Forelimb muscle (tissue), 1 donor: ENCODE results near the gene TRIM3. TPM values are rescaled to one million over a fixed set of nuclear protein-coding genes. Genes with fewer than 3 reads are reported as not detected.

Experiments used
- DNase-seq: peaks from one replicate; pipeline ENCODE4 v3.0.0-alpha.2; 2013; ENCODE audit warnings: low read depth
- polyA plus RNA-seq: library from polyadenylated mRNA; unstranded; fragments of 120-200 nt; gene quantifications from one replicate; pipeline ENCODE4 v1.2.1, GENCODE V29; 2013; ENCODE audit not compliant: insufficient read length

Gene TRIM3
- polyA plus RNA-seq, 1 donor = 17.2 TPM

DNA sequence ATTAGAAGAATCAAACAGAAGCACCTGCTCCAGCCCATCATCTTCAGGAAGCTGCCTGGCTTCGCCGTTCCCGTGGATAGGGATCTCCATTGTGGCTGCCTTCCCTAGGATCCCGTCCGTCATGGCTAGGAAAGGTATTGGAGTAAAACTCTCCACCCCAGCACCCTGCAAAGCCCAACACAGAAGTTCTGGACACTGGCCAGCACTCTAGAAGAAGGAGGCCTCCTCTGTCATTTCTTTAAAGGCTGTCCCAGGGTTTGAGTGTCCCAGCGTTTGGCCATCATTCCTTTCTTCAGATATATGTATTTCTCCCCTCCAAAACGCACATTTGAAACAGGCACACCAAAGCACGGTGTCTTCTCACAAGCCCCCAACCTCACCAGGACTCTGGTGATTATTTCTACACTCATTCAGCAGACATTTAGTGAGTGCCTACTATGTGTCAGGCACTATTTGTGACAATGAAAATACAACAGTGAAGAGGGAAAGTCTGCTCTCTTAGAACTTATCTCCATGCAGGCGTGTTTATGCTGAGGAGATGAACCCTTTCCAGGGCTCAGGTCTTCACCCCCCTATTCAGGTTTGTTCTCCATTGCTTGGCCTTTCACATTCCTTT is 6.7 kb upstream of the TRIM3 start:
- no peak for DNase-seq

DNA sequence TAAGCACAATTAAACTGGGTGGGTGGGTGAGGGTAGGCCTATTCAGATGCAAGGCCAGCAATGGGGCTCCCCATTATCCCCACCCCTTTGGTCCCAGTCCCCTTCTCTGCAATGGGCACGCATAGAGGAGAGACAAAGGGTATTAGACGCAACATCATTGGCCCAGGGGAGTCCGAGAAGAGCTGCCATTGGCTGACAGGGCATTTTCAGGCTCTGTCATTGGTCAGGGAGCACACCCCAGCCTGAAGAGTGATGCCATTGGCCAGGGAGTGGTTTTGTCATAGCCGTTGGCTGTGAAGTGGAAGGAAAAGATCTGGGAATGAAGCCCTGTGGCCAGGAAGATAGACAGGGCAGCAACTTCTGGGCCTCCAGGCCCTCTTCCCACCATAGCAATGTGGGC is 2.8 kb upstream of the TRIM3 start:
- DNase-seq = no peak

DNA sequence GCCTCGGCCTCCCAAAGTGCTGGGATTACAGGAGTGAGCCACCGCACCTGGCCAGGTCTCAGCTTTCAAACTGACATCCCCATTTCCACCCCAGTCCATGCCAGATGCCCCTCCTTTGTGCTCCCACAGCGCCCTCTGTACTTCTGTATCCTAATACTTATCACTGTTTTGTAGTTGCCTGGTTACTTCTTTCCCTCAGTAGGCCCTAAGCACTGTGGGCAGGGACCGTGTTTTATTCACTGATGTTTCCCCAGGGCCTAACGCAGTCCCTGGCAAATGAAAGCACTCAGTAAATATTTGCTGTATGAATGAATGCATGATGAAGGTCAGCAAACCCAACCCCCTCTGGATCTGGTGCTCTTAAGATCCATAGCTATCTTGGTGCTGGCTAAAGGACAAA is 2.2 kb upstream of the TRIM3 start:
- DNase-seq = no peak

DNA sequence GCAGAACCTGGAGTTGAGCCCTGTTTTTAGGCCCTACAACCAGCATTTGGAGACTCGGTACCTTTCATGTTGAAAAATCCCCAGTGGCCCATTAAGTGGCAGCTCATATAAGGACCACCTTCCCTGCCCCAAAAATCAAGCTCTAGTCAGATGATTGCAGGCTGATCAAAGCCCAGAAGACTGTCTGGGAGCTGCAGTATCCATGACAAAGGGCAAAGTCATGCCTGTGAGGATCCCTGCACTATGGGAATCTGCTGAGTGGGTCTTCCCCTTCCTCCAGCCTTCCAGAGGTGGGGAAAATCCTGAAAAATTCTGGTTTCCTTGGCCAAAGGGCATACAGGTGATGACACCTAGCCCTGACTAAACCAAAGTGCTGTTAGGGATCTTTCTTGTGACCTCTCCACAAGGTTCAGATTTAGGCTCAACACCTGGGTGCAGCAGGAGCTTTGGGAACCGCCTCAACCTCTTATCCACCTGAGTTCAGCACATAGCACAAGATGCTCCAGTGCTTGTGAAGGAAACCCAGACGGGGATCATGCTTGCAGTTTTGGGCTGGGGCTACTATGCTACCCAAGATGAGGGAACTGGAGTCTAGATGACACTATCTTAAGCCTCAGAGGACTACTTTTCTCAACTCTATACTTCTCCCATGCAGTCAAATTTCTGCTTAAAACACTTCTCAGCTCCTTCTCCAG is 1.2 kb upstream of the TRIM3 start:
- DNase-seq = no peak

DNA sequence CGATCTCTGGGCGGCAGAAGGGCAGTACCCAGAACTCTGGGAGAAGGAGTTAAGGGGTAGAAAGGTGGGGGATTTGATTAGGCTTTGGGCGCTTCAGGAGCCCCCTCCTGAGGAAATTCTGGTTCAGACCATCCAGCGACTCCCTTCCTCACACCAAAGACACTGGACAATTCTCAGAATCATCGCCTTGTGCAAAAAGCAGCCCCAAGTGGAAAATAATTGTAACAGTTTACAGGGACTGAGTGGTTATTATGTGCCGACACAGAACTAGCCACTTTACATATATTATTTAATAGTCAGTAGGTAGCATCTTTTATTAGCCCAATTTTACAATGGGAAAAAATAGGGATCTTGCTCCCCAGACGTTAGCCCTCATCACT is 662 bp upstream of the TRIM3 start:
- DNase-seq = no peak

DNA sequence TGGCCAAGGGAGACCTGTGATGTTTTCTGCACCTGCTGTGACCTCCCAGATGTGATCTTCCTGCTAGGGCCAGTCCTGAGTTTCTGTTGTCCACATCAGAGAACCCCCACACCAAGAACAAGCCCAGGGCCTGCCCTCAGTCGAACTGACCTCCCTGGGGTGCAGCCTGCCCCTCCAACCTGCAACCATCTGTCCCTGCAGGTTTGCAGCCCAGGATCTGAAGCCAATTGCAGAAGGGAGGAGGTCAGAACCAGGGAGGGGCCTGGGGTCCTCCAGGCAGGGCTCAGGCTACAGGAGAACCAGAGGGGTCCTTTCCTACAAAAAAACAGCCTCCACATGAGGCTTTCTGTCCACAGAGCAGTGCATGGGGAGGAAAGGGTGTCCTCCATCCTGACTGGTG is 807 bp downstream of the TRIM3 start:
- no peak for DNase-seq

DNA sequence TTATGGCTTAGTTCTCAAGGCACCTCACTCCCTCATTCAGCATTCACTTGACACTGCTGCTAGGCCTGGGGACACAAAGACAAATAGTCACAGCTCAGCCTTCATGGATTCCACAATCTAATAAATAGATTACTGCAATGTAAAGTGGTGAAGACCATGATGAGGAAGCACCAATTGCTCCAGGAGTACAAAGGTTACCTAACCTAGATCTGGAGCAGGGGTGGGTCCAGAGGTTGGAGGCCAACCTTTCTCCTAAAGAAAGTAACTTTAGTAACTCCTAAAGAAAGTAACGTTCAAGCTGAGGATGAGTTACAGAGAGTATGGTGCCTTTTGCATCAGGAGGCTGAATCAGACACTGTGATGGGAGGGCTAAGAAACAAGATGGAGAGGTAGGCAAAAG is 4.1 kb downstream of the TRIM3 start:
- no peak for DNase-seq

DNA sequence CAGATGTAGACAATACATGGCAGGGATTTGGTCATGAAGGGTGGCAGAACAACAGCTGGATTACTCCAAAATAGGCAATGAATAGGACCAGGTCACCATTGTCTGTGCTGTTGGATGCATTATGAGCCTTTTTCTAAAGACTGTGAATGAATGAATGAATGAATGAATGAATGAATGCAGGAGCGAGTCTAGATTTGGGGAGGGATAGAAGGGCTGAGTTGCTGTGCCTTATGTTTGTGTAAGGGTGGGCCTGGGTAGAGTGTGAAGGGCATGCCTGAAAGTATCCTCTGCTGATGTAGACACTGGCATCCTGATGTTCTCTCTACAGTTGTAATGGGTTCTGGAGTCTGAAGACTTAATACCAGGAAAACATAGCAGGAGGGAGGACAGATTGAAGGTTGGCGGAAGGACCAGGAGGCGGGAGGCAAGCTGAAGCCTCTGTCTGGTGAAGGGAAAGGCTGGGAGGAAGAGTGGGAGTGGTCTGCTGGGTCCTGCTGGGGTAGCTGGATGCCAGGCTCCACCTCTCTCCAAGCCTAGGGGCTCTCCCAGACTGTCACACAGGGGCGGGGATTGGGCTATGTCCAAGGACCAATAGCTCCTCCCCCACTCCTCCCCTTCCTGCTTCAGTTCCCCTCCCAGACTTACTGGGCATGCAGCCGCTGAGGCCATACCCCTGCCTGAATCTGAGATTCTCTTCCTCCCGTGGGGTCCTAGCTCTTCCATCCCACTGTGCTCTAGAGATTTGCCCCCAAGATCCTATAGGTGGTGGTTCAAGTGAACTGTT is 4.8 kb downstream of the TRIM3 start:
- peak; percentile 58 for DNase-seq

DNA sequence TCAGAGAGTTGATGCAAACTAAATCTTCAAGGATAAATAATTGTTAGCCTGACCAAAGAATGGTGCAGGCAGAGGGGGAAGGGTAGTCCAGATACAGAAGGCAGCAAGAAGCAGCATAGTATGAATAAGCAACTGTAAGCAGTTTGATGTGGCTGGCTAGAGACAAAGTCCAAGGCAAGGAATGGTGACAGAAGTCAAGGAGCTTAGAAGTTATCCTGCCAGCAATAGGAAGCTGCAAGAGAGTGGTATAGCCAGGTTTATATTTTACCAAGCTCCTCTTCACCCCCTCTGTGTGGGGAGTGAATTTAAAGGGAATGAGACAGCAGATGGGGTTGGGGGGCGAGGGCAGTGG is 14.7 kb downstream of the TRIM3 start:
- DNase-seq = no peak

DNA sequence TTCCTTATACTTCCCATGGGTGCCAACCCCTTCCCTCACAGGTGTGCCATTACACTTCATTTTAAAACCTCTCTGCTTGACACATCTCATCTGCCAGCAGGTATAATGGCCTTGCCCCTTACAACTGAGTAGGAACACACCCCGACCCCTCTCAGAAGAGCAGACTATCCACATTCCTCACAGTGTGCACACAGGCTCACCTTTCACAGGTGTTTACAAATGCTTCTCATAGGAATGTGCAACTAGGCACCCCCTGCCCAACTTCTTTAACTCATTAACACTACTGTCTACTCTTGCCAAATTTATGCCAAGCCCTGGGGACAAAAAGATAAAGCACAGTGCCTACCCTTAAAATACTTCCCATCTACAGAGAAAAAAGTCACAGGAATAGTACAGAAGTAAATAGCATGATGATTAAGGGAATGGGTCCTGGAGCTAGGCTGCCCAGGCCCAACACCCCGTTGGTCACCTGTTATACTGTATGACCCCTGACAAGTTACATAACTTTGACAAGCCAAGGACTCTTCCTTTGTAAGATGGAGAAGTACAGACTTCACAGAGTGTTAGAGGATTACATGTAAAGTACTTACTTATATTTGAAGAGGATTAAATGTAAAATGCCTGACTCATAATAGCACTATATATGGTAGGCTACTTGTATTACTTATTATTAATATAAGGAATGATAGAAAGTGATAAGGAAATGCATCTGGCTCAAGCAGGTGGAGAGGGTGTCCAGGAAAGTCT is 15.2 kb downstream of the TRIM3 start:
- DNase-seq = no peak

DNA sequence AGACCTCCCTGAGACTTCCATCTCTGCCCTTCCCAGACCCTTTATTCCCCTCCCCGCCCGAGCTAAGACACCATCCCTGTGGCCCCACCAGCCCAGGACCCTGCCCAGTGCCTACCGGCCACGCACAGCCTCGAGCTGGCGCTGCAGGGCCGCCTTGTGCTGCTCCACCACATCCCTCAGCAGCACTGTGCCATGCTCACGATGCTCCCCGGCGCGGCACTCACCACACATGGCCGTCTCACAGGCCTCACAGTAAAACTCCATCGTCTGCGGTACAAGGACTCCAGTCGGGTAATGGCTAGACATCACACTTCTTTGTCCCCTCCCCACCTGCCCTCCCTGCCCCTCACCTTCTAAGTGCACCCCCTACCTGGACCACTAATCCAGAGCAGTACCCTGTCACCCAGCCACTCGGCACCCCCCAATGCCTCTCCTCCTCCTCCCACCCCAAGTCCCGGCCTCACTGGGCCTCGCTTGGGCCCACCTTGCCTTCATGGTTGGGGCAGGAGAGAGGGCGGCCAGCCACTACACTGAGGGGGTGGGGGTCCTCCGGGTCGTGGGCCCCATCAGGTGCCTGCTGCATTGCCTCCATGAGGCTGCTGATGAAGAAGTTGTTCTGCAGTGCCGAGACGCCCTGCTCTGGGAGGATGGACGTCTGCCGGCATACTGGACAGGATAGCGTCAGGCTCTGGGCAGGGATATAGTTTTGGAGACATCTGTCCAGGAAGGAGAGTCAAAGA is 16.0 kb downstream of the TRIM3 start:
- DNase-seq = no peak

DNA sequence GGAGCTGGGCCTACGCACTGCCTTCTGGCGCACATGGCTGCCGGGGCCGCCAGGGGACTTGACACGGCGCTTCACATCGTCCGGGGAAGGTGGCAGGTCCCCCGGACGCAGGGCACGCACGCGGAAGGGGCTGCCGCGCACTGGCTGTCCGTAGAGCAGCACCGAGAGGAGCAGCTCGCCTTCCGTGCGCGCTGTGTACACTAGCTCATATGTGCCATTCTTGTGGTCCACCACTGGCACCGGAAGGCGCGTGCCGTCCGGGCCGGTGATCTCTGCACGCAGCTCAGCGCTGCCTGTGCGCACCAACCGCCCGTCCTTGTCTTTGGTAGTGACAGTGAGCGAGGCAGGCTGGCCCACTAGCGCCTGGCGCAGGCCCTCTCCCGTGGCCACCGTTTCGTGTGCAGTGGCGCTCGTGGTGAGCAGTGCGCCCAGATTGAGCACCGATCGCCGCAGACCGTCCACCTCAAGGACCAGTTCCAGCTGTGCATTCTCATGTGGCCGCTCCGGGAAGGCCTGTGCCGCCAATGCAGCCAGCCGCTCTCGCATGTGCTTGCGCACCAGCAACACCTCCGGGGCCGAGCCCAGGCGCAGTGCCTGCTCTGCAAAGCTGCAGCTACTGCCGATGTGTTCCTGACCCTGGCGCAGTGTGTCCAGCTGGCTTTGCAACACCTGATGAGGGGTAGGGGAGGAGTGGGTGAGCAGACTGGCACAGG is 17.2 kb downstream of the TRIM3 start:
- DNase-seq = no peak

DNA sequence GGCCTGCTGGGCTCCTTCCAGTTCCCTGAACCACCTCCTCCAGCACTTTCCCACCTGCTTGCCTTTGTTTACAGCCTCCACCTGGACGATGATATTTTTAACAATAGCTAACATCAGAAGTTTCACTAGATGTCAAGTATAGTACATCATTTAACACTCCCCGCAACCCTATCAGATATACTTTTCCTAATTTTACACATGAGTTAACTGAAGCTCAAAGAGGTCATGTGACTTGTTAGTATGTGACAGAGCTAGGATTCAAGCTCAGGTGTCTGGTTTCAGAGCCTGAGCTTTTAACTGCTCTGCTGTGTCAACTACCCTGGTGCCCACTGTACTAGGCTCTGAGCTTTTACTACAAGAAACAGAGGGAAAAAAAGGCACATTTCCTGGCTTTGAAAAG is 18.7 kb downstream of the TRIM3 start:
- DNase-seq = no peak

DNA sequence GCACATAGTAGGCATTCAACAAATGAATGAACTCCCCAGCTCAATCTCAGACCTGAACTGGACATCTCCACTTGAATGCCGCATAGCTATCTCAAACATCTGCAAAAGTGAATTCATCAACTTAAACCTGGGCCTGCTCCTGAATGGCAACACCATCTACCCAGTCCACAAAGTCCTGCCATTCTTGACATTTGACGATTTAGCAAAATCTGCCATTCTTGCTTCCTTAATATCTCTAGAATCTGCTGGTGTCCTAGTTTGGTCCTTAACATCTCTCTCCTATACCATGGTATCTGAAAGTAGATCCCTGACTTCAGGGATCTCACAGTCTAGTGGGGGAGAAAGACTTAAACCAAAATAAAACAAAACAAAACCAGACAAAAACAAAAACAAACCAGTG is 20.6 kb downstream of the TRIM3 start:
- DNase-seq = no peak

DNA sequence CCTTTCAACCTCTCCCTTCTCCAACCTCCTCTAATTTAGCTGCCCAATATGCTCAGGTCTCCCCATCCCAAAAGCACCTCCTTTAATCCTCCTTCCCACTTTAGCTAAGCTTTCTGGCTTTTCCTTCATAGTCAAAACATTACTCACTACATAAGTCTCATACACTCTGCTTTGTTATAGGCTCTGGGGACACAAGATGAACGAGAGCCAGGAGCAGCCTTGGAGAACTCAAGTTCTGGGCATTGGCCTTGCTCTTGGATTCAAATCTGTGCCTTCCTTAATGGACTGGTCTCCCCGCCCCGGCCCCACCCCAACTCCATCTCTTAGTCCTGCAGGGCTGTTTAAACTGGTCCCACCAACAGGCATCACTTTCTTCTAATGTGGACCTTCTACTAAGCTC is 21.5 kb downstream of the TRIM3 start:
- DNase-seq = no peak

DNA sequence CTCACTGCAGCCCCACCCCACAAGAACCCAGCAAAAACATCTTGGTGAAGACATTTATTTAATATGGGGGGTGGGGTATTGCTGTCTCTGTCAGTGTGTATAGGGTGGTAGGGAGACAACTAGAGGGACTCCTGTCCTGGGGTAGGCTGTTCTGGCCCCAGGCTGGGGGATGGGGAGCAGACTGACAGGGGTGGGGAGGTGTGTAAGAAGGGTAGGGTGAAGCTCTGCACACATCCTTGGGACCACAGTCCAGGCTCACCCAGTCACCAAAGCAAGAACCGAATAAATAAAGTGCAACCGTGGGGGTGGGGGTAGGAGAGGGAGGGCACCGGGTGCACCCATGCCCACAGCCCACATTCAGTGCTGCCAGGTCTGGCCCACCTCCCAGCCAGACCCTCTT is 25.2 kb downstream of the TRIM3 start:
- no peak for DNase-seq

DNA sequence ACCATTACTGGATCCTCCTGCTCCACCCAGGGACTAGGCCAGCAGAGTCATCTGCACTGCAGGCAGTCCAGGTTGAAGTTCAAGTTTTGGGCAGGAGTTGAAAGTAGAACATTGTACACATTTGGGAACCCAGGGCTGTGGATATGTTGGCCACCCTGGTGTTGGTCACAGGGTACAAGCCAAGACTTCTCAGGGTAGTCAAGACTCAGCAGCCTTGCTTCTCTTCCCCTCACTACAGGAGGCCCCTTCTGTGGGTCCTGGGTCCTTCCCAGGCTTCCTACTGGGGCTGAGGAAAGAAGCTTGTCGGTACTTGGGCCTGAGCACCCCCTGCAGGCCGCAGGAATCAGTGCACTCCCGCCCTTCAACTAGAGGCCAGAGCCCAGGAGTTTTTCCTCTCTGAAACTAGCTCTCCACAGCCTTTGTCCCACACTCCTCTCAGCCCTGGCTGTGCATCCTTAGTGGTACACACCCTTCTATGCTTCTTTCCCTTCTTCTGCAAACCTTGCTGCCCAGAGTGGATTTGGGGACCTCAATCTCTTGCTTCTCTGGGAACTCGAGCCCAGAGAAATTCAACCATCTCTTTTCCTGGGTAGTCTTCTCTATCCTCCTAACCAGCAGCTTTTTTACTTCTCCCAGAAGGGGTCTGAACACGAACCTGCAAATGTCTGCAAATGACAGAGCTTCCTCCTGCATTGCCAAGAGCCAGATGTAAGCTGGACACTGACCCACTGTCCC is 30.3 kb downstream of the TRIM3 start:
- DNase-seq = no peak

DNA sequence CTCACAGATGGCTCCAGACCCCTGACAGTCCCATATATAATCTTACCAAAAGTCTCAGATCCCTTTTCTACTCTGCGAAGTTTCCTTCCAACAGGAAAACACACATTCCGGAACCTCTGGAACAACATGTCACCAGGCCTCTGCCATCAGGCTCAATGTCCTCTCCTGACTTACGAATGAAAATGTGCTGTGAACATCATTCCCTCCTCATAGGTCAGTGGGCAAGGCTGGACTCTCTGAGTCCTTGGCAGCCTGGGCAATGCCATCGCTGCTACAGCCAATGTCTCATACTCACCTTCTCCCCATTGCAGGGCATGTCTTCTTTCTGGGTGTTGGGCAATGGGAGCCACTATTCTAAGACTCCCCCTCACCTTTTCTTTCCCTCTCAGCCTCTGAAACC is 31.3 kb downstream of the TRIM3 start:
- DNase-seq = no peak

DNA sequence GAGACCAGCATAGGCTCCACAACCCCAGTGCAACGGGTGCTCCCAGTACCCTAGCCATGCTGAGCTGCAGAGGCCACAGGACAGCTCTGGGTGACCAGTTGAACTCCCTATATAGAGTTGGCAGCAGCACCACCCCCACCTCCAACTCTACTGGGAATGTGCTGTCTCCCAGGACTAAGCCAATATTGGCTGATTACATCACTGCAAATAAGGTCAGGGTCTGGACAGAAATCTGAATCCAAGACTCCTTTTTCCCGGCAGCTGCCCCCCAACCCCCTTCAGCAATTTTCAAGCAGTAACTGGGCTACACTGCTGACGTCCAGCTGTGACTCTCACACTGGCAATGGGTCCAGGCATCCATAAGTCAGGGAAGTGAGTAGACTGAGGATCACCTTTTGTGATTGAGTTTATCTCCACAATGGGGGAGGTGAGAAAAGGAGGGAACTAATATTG is 32.8 kb downstream of the TRIM3 start, which contains the start of gene HPX:
Gene HPX, minus strand, starts transcription at position 82 of the 453 bp plus-strand sequence. Its CDS starts 24 bp downstream, at position 58.
- no peak for DNase-seq

DNA sequence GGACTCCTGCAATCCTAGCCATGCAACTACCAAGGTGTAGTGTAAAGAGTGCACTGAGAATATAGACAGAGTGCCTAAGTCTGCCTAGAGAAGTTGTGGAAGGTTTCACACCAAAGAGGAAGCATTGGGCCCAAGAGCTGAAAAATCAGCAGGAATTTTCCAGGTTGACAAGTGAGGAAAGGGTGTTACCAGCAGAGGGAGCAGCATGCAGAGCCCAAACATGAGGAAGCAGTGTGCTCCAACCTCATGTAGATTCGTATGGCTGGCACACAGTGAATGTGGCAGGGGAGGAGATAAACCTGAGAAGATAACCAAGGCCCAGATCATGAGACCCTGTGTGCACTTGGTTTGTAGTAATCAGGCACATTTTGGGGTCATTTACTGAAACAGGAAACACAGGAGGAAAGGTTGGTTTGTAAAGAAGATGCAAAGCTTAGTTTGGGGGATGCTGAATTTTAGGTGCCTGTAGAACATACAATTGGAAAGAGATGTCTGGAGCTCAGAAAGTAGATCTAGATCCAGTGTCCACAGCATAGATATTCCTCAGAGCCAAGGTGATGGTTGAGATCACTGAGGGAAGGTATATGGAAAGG is 34.7 kb downstream of the TRIM3 start:
- DNase-seq = no peak
